Activated CD4-positive, alpha-beta T cell treated with anti-CD3 and anti-CD28 coated beads for 24 hours (primary cell): ENCODE data around the gene HOXB7.
A peak's percentile ranks its signal among the peaks of the same experiment; 100 is the strongest.

Experiments used
- DNase-seq, 2 donors: peaks; one replicate each; pipeline ENCODE4 v3.0.0-alpha.2; 2020; ENCODE audit warnings: low read depth in 2 of 2

The HOXB7 gene

GRCh38 chr17:48594538-48595277, 16.1 kb downstream of the HOXB7 start:
- DNase-seq, result no peak

GRCh38 chr17:48593840-48594537, 16.8 kb downstream of the HOXB7 start:
- DNase-seq, result peak; percentile 79 to 80

- no peak for DNase-seq
These were observed 17.5 kb downstream of the HOXB7 start, which contains the start of gene HOXB5 for GRCh38 chr17:48593126-48593829. Gene HOXB5, minus strand, starts transcription at chr17:48593779. Its CDS starts 97 bp downstream, at chr17:48593682.

DNA sequence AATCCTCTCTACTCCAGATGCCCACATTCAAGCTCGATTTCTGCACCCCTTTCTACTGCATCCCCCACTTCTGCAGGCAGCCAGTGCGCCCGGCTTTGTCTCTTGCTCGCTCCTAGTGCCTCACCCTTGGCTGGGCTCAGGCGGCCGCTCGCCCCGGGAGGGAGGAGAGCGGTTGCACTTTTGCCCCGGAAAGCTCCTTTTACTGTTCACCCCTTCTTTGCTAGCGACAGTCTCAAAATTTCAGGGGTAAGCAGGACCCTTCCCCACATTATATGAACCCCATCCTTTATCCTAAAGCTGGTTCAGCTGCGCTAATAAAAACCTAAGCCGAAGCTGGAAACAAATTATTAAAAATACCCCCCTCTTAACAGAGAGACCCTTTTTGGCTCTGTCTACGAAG, 18.2 kb downstream of the HOXB7 start:
- no peak for DNase-seq

DNA sequence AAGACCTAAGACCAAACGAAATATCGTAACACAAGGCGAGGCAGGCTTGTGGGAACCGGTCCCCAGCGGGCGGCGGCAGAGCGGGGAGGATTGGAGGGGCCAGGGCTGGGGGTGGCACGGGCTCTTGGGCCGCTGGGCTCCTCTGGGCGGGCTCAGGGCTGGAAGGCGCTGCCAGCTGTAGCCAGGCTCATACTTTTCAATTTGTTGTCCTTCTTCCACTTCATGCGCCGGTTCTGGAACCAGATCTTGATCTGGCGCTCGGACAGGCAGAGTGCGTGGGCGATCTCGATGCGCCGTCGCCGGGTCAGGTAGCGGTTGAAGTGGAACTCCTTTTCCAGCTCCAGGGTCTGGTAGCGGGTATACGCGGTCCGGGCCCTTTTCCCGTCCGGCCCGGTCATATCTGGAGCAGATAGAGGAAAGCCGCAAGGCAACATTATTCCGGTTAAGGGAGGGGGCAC, 18.7 kb downstream of the HOXB7 start:
- no peak for DNase-seq

GRCh38 chr17:48591255-48592056, 19.4 kb downstream of the HOXB7 start:
- DNase-seq, result no peak

GRCh38 chr17:48590607-48591161, 20.1 kb downstream of the HOXB7 start:
- no peak for DNase-seq

DNA sequence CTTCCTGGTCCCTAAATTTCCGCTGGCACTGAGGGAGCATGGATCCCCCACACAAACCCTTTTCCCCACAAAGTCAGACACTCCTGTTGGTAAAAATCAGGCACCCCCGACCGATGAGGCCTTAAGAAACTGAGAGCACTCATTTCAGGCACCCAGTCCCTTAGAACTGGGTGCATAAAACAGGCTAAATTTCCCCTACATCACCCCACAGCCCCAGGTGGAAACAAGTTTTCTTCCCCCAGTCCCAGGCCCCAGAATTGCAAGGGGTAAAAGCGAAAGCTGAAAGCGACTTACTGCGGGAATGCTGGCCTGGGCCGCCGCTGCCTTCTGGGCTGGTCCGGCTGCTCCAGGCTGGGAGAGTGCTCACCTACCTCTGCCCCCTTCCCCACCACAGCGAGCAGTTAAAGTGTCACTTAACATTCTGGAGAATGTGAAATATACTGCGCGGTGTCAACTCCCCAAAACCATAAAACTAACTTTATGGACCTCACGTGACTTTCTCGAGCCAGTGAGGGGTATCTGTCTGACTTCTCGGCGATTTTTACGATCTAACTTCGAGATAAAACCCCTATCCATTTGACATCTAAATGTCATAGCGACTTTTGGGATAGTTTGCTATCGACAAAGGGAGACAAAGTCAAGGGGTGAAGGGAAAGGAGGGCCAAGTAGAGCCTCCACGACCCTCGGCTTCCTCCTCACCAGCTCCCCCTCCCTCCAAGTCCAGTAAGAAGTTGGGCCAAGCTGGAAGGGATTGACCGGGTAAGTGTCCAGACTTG, 20.8 kb downstream of the HOXB7 start, which contains the start of gene HOXB3:
HOXB3 (minus strand) TSS at position 411 of the 776 bp plus-strand sequence. CDS start 37,767 bp downstream, outside the sequence.
- no peak for DNase-seq

DNA sequence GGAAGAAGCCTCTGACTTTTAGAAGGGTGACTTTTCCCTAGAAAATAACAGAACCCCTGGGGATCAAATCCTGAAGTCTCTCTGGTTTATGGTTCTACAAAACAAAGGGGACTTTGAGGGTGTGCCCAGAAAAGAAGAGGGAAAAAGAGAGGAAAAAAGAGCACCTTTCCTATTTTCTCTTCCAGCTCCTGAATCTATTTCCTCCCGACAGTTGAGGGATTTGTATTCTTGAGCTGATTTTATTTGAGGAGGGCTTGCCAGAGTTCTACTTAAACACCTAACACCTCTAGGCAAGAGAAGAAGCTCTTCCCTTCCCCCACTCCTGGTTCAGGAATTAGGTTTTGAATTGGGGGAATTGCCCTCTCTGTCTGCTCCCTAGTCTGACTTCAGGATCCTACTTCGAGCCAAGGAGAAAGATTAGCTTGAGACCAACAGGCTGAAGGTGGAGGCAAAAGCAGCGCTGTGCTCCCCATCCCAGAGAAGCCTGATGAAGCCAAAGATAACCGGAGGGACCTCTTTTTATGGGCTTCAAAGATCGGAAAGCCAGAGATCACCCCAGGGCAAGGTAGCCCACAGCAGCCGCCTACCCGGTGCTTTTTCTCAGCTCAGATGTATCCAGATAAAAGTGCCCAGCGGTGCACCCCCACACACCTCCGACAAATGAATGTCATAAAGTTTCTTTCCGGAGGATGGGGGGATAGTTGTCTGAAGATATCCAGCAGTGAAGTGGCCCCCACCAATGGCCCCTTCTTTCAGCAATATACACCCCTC, 21.6 kb downstream of the HOXB7 start:
- DNase-seq, result no peak

DNA sequence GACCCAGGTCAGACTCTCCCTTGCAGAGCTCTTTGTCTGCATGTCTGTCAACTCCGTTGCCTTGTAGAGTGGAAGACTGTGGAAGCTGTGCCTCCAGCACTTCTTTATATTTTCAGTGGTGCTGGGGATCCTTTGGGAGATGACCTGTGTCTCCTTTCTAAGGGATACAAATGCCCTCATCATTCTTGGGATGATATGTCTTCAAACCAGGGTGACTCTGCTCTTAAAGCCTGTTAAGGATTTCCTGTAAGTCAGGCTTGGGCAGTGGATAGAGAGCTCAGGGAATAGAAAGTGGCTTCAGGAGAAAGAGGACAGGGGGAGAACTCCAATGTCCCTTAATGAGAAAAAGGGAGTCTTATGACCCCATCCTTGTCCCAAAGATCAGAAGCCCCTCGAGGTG, 22.3 kb downstream of the HOXB7 start:
- no peak for DNase-seq

DNA sequence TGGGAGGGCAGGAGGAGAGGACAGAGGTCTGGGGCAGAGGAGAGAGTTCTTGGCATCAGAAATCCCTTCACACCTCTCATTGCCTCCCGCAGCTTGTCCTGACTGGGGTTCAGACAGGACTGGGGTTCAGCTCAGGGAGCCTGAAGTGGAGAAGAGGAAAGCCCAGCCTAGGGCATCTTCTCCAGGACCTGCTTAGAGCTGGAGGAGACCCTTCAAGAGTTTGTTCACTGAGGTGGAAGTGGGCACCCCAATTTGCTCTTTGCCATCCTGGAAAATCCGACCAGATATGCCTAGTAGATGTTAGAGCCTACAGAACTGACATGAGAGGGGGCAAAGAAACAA, 22.8 kb downstream of the HOXB7 start:
- no peak for DNase-seq

GRCh38 chr17:48587276-48588073, 23.3 kb downstream of the HOXB7 start:
- DNase-seq, result no peak

- DNase-seq, result no peak
These were observed 24.2 kb downstream of the HOXB7 start for GRCh38 chr17:48586355-48587258.

DNA sequence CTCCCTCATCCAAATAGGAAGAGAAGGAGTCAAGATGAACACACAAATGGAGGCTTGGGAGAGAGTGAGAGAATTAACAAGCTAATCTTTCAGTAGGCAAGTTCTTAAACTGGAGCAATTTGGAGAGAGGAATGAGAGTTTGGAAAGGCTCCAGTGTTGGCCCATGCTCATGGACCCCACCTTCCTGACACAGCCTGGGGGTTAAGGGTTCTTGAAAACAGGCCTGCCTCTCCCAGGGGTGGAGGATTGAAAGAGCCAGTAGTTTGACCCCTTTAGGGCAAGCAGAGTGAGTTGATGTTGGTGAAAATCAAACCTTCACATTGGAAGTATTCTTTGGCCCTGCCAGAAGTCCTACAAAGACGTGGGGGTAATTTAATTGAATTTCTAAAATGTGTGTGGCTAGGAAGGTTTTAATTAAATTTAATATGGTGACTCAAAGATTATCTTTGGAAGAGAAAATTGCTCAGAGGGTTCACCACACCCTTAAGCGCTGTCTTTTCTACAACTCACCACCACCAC, 26.5 kb downstream of the HOXB7 start:
- DNase-seq, result no peak

GRCh38 chr17:48583708-48584222, 27.1 kb downstream of the HOXB7 start:
- no peak for DNase-seq

- no peak for DNase-seq
These were observed 28.1 kb downstream of the HOXB7 start for GRCh38 chr17:48582750-48583069.

DNA sequence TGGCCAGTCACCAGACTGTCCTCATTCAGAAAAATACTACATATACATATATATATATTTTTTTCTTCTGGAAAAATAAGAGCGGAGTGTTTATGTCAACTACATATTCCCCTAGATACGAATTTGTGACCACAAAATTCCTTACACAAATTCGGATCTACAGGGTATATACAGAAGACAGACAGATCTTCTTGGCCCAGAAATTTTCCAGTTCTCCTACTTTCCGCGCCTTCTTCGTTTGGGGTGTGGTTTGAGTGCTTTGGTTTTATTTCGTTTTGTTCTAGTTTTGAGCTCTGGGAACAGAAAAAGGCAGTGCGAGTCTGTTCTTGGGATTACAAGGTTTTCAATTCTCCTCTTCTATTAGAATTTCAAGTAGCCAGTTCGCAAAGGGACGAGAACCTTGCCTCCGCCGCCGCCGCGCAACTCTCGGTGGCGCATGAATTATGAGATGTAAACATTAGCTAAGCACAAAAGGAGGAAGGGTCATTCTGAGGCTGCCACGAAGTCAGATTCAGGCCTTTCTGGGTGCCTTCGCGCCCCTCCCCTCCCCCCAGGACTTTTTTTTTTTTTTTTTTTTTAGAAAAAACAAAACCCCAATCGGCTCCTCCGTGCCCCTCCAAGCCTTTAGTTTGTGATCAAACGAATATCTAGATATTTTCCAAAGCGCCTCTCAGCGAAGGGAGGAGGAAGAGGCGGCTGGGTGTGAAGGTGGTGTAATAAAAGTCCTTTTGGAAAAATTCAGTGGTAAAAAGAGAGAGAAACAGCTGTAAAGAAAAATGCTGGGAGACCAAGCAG, 30.9 kb downstream of the HOXB7 start:
- DNase-seq, result no peak
